Stomach smooth muscle (tissue), 2 donors: ENCODE data around the gene PGBD1.

Source experiments
- H3K27ac ChIP-seq: one replicate; pipeline ENCODE4 v1.7.0; 2013; ENCODE audit warnings: mild to moderate bottlenecking, low read length, inconsistent platforms
- H3K27me3 ChIP-seq, 2 donors: one replicate each; pipeline ENCODE4 v1.7.0; 2013; ENCODE audit warnings: low read length in 2 of 2; ENCODE audit not compliant: insufficient read depth in 2 of 2, control insufficient read depth in 1 of 2
- H3K36me3 ChIP-seq, 2 donors: one replicate each; pipeline ENCODE4 v1.7.0; 2013; ENCODE audit warnings: low read length in 2 of 2; ENCODE audit not compliant: control insufficient read depth in 2 of 2, insufficient read depth in 2 of 2
- H3K4me1 ChIP-seq: one replicate; pipeline ENCODE4 v1.7.0; 2013; ENCODE audit warnings: low read length; ENCODE audit not compliant: control insufficient read depth, insufficient read depth
- H3K4me3 ChIP-seq, 2 donors: one replicate each; pipeline ENCODE4 v1.7.0; 2013; ENCODE audit warnings: low read length in 2 of 2
- H3K9ac ChIP-seq, 2 donors: one replicate each; pipeline ENCODE4 v1.7.0; 2013; ENCODE audit warnings: low read length in 2 of 2, mild to moderate bottlenecking in 1 of 2
- H3K9me3 ChIP-seq, 2 donors: one replicate each; pipeline ENCODE4 v1.7.0; 2013; ENCODE audit warnings: low read length in 2 of 2; ENCODE audit not compliant: control insufficient read depth in 2 of 2
- donor health status: healthy.
- donor health status: Pancreatic carcinoma.

Gene PGBD1

GRCh38 chr6:28334286-28335039 lies 53.1 kb downstream of the PGBD1 start:
- no peaks in the 10 kb centered on the region for H3K9me3 ChIP-seq
- peak overlapping the region; percentile 71 to 83 for H3K4me3 ChIP-seq
- peaks cover 12% of the 10 kb centered on the region for H3K4me1 ChIP-seq
- peak overlapping the region; percentile 99 for H3K27ac ChIP-seq
- peaks cover 0 to 6% of the 10 kb centered on the region in 2 donors for H3K36me3 ChIP-seq
- H3K27me3 ChIP-seq = no peaks in the 10 kb centered on the region
- peak overlapping the region; percentile 90 to 99 for H3K9ac ChIP-seq

GRCh38 chr6:28335040-28335563 lies 53.7 kb downstream of the PGBD1 start:
- H3K9ac ChIP-seq = peak overlapping the region; percentile 90 to 99
- peak overlapping the region; percentile 71 to 83 for H3K4me3 ChIP-seq
- H3K4me1 ChIP-seq = peaks cover 12% of the 10 kb centered on the region
- no peaks in the 10 kb centered on the region for H3K9me3 ChIP-seq
- H3K36me3 ChIP-seq = peaks cover 0 to 1% of the 10 kb centered on the region in 2 donors
- H3K27ac ChIP-seq = peak overlapping the region; percentile 99
- no peaks in the 10 kb centered on the region for H3K27me3 ChIP-seq

- Histone ChIP-seq H3K9ac (peak within 1 kb of the TSS; percentile 90 to 99), H3K4me1 (peaks cover 12% of the 10 kb centered on the region), H3K9me3 (no peaks in the 10 kb centered on the region), H3K27ac (peak within 1 kb of the TSS; percentile 99), H3K27me3 (no peaks in the 10 kb centered on the region), H3K4me3 (peak within 1 kb of the TSS; percentile 71 to 83), H3K36me3 (no peaks in the 10 kb centered on the region)
Measured at GRCh38 chr6:28335564-28336283, 54.4 kb downstream of the PGBD1 start, which contains the start of gene ZSCAN31. Gene ZSCAN31 (minus strand): TSS chr6:28336148. CDS start chr6:28329683, 6,465 bp downstream.

GRCh38 chr6:28336284-28337120 lies 55.1 kb downstream of the PGBD1 start:
- H3K27me3 ChIP-seq = no peaks in the 10 kb centered on the region
- peaks cover 12% of the 10 kb centered on the region for H3K4me1 ChIP-seq
- H3K9ac ChIP-seq = peak overlapping the region; percentile 90 to 99
- peak overlapping the region; percentile 71 to 83 for H3K4me3 ChIP-seq
- peak overlapping the region; percentile 99 for H3K27ac ChIP-seq
- H3K9me3 ChIP-seq = no peaks in the 10 kb centered on the region
- H3K36me3 ChIP-seq = peaks cover 0 to 3% of the 10 kb centered on the region in 2 donors

GRCh38 chr6:28337121-28337520 lies 55.7 kb downstream of the PGBD1 start:
- peaks cover 12% of the 10 kb centered on the region for H3K4me1 ChIP-seq
- H3K27me3 ChIP-seq = no peaks in the 10 kb centered on the region
- H3K27ac ChIP-seq = peak overlapping the region; percentile 99
- peak overlapping the region; percentile 71 to 83 for H3K4me3 ChIP-seq
- H3K9ac ChIP-seq = peak overlapping the region; percentile 90 to 99
- H3K36me3 ChIP-seq = peaks cover 0 to 3% of the 10 kb centered on the region in 2 donors
- no peaks in the 10 kb centered on the region for H3K9me3 ChIP-seq

- H3K27me3 ChIP-seq = no peaks in the 10 kb centered on the region
- H3K4me1 ChIP-seq = peaks cover 9% of the 10 kb centered on the region
- no peaks in the 10 kb centered on the region for H3K9me3 ChIP-seq
- H3K27ac ChIP-seq = no peak overlapping the region
- H3K36me3 ChIP-seq = peaks cover 0 to 3% of the 10 kb centered on the region in 2 donors
- no peak overlapping the region for H3K9ac ChIP-seq
- H3K4me3 ChIP-seq = no peak overlapping the region
Measured at GRCh38 chr6:28340310-28341095, 59.1 kb downstream of the PGBD1 start.

- Histone ChIP-seq H3K9me3 (no peaks in the 10 kb centered on the region), H3K4me3 (no peak overlapping the region), H3K27me3 (no peaks in the 10 kb centered on the region), H3K36me3 (peaks cover 0 to 3% of the 10 kb centered on the region in 2 donors), H3K9ac (no peak overlapping the region), H3K27ac (no peak overlapping the region), H3K4me1 (peaks cover 2% of the 10 kb centered on the region)
Measured at GRCh38 chr6:28343898-28344677, 62.7 kb downstream of the PGBD1 start.

- Histone ChIP-seq H3K4me1 (peaks cover 2% of the 10 kb centered on the region), H3K27ac (no peak overlapping the region), H3K27me3 (no peaks in the 10 kb centered on the region), H3K9me3 (no peaks in the 10 kb centered on the region), H3K9ac (no peak overlapping the region), H3K36me3 (peaks cover 0 to 3% of the 10 kb centered on the region in 2 donors), H3K4me3 (no peak overlapping the region)
Measured at GRCh38 chr6:28345201-28345600, 63.8 kb downstream of the PGBD1 start.

GRCh38 chr6:28347119-28347518 lies 65.7 kb downstream of the PGBD1 start:
- no peaks in the 10 kb centered on the region for H3K36me3 ChIP-seq
- no peaks in the 10 kb centered on the region for H3K27me3 ChIP-seq
- no peaks in the 10 kb centered on the region for H3K9me3 ChIP-seq
- H3K27ac ChIP-seq = no peak overlapping the region
- no peak overlapping the region for H3K4me3 ChIP-seq
- no peak overlapping the region for H3K9ac ChIP-seq
- H3K4me1 ChIP-seq = peaks cover 2% of the 10 kb centered on the region
